Natural killer cell (primary cell): Measurements from ENCODE around the gene LORICRIN. TPM values are rescaled to one million over a fixed set of nuclear protein-coding genes. Genes with fewer than 3 reads are reported as not detected.

Experiments
- ATAC-seq, 3 donors: fragments of 150-1000 bp in 2 of 3; fragments of 200-7000 bp in 1 of 3; cut with Tn5 transposase; 1 replicate in 1 of 3; 2 replicates in 2 of 3; pipeline ENCODE4 v1.10.0; 2021; ENCODE audit warnings: mild to moderate bottlenecking in 2 of 3, moderate library complexity in 2 of 3
- DNase-seq, 2 donors: peaks; one replicate each; pipeline versions ENCODE4 v3.0.0 to v3.0.0-alpha.2; 2013 to 2021; ENCODE audit warnings: mixed read lengths in 1 of 2
- H3K27ac ChIP-seq: one replicate; pipeline ENCODE4 v1.5.1; 2013; ENCODE audit warnings: mild to moderate bottlenecking, low read length
- H3K27me3 ChIP-seq: one replicate; pipeline ENCODE4 v1.6.1; 2013; ENCODE audit warnings: low read length; ENCODE audit not compliant: control insufficient read depth, insufficient read depth
- H3K36me3 ChIP-seq: one replicate; pipeline ENCODE4 v1.6.1; 2013; ENCODE audit warnings: low read length; ENCODE audit not compliant: control insufficient read depth, insufficient read depth
- H3K4me1 ChIP-seq: one replicate; pipeline ENCODE4 v1.6.1; 2013; ENCODE audit warnings: low read length; ENCODE audit not compliant: control insufficient read depth, insufficient read depth
- H3K4me3 ChIP-seq: one replicate; pipeline ENCODE4 v1.5.1; 2013; ENCODE audit warnings: low read length
- H3K9me3 ChIP-seq: one replicate; pipeline ENCODE4 v1.6.1; 2013; ENCODE audit warnings: low read length; ENCODE audit not compliant: control insufficient read depth, insufficient read depth
- H3K27ac Mint-ChIP-seq, 2 donors: one replicate each; pipeline ENCODE4 v1.8.0; 2022; ENCODE audit warnings: mild to moderate bottlenecking in 2 of 2, mixed read lengths in 2 of 2, moderate library complexity in 1 of 2
- H3K27me3 Mint-ChIP-seq, 2 donors: one replicate each; pipeline ENCODE4 v1.8.0; 2022; ENCODE audit warnings: low read depth in 2 of 2, mixed read lengths in 2 of 2
- H3K36me3 Mint-ChIP-seq: one replicate; pipeline ENCODE4 v1.8.0; 2022; ENCODE audit warnings: mixed read lengths
- H3K4me1 Mint-ChIP-seq, 2 donors: one replicate each; pipeline ENCODE4 v1.8.0; 2022; ENCODE audit warnings: mixed read lengths in 2 of 2
- H3K4me3 Mint-ChIP-seq: one replicate; pipeline ENCODE4 v1.8.0; 2022; ENCODE audit warnings: mild to moderate bottlenecking, moderate library complexity, mixed read lengths
- H3K9me3 Mint-ChIP-seq, 2 donors: one replicate each; pipeline ENCODE4 v1.8.0; 2022; ENCODE audit warnings: mixed read lengths in 2 of 2
- CTCF ChIP-seq: fragments of 200-600 bp; IDR thresholded peaks from one replicate; pipeline ENCODE4 v1.8.0; 2022; ENCODE audit warnings: antibody characterized with exemption
- WGBS: methylation state at CpG from one replicate; pipeline ENCODE4 v1.1.7; 2013; ENCODE audit warnings: missing lambda C conversion rate; ENCODE audit not compliant: insufficient coverage; 5-methylcytosine and 5-hydroxymethylcytosine counted together
- intact Hi-C: fragments of 100-400 bp; cut with micrococcal nuclease; formaldehyde crosslinking; loops from one replicate; pipeline ENCODE4 v1.14.2; 2022
- total RNA-seq, 4 donors: library from RNA; stranded (reverse); fragments of 120-200 nt in 1 of 4; gene quantifications; one replicate each; pipeline versions ENCODE4 v1.2.3 to v1.2.4, GENCODE V29; 2013 to 2022

LORICRIN gene
- total RNA-seq, 3 donors from 2014 or later (not counting 1 experiment from before 2014, with no cell fraction given), result not detected

- Histone ChIP-seq H3K27ac (no peak overlapping the region), H3K36me3 (no peaks in the 10 kb centered on the region), H3K9me3 (no peaks in the 10 kb centered on the region), H3K4me1 (peaks cover 16% of the 10 kb centered on the region), H3K27me3 (peaks cover 38% of the 10 kb centered on the region), H3K4me3 (no peak overlapping the region)
- DNase-seq (peak in 1 of 2 donors; percentile 25), ATAC-seq (peak in 2 of 3 donors; percentile 46 to 63)
- intact Hi-C loops, result no loop called here
- Mint-ChIP-seq H3K4me3 (peak overlapping the region; percentile 79), H3K4me1 (peaks cover 29% of the 10 kb centered on the region in 2 donors), H3K27ac (peak overlapping the region in 1 of 2 donors; percentile 10), H3K36me3 (no peaks in the 10 kb centered on the region), H3K9me3 (no peaks in the 10 kb centered on the region), H3K27me3 (peaks cover 42 to 60% of the 10 kb centered on the region in 2 donors)
- 3% methylated on average over 45 of the region's 45 CpGs for WGBS
- no peak for TF ChIP-seq CTCF
Measured at GRCh38 chr1:153260585-153261280, 1.2 kb downstream of the LORICRIN start.

- WGBS, result 2% methylated on average over 80 of the region's 80 CpGs
- Histone ChIP-seq H3K27me3 (peaks cover 44% of the 10 kb centered on the region), H3K4me1 (peaks cover 16% of the 10 kb centered on the region), H3K36me3 (no peaks in the 10 kb centered on the region), H3K9me3 (no peaks in the 10 kb centered on the region), H3K4me3 (peak overlapping the region; percentile 7), H3K27ac (no peak overlapping the region)
- Mint-ChIP-seq H3K4me3 (peak overlapping the region; percentile 84), H3K4me1 (peaks cover 29% of the 10 kb centered on the region in 2 donors), H3K27me3 (peaks cover 48 to 67% of the 10 kb centered on the region in 2 donors), H3K27ac (no peak overlapping the region), H3K9me3 (no peaks in the 10 kb centered on the region), H3K36me3 (no peaks in the 10 kb centered on the region)
- peak in 1 of 2 donors; percentile 28 for DNase-seq
- no peak for TF ChIP-seq CTCF
- peak in 2 of 3 donors; percentile 26 to 60 for ATAC-seq
- intact Hi-C loops, result no loop called here
Measured at GRCh38 chr1:153261281-153262069, 2.0 kb downstream of the LORICRIN start.

DNA sequence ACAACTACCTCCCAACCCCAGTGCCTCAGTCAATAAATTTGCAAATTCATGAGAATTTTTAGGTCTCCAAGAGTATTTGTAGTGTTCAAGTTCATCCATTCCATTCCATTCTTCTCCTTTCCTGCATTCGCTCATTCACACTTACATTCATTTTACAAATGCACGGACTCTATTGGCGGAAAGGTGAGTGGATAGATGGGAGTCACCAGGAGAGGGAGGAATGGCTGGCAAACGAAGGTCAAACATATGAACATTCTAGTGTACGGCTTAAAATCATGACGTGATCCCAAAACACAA, 2.5 kb downstream of the LORICRIN start:
- ATAC-seq (no peak), DNase-seq (no peak)
- Histone ChIP-seq H3K9me3 (no peaks in the 10 kb centered on the region), H3K36me3 (no peaks in the 10 kb centered on the region), H3K4me1 (peaks cover 16% of the 10 kb centered on the region), H3K4me3 (no peak overlapping the region), H3K27ac (no peak overlapping the region), H3K27me3 (peaks cover 44% of the 10 kb centered on the region)
- no peaks in the 10 kb centered on the region for H3K36me3 Mint-ChIP-seq
- H3K4me3 Mint-ChIP-seq, result peak overlapping the region; percentile 84
- 72% methylated on average over 4 of the region's 6 CpGs for WGBS
- intact Hi-C loops, result no loop called here
- no peaks in the 10 kb centered on the region for H3K9me3 Mint-ChIP-seq
- H3K27me3 Mint-ChIP-seq, result peaks cover 48 to 72% of the 10 kb centered on the region in 2 donors
- no peak overlapping the region for H3K27ac Mint-ChIP-seq
- TF ChIP-seq CTCF, result no peak
- peaks cover 29% of the 10 kb centered on the region in 2 donors for H3K4me1 Mint-ChIP-seq
